Measurements from ENCODE around the gene FOXG1. TPM values are rescaled to one million over a fixed set of nuclear protein-coding genes. Genes with fewer than 3 reads are reported as not detected.

The FOXG1 gene
- total RNA-seq, 6 experiments from 2014 or later, result not detected

GRCh38 chr14:28776482-28777266, 10.1 kb downstream of the FOXG1 start:
- no peaks in the 10 kb centered on the region for H3K9me3 ChIP-seq
- intact Hi-C loops (cut with DNase I), result no loop called here
- no peaks in the 10 kb centered on the region for H3K36me3 ChIP-seq
- peaks cover 3 to 31% of the 10 kb centered on the region in 2 donors for H3K27me3 ChIP-seq
- TF ChIP-seq CTCF (IDR thresholded peaks at IDR 0.05), result no peak
- no peak for TF ChIP-seq POLR2A (IDR thresholded peaks at IDR 0.05)
- no peak for ATAC-seq
- no peak overlapping the region for H3K27ac ChIP-seq
- no peaks in the 10 kb centered on the region for H3K4me1 ChIP-seq
- no peak overlapping the region for H3K4me3 ChIP-seq
- 16% methylated on average over 3 of the region's 3 CpGs for WGBS (ENCODE audit: insufficient coverage, low coverage, low lambda C conversion rate, missing lambda C conversion rate)
- no peak for DNase-seq

DNA sequence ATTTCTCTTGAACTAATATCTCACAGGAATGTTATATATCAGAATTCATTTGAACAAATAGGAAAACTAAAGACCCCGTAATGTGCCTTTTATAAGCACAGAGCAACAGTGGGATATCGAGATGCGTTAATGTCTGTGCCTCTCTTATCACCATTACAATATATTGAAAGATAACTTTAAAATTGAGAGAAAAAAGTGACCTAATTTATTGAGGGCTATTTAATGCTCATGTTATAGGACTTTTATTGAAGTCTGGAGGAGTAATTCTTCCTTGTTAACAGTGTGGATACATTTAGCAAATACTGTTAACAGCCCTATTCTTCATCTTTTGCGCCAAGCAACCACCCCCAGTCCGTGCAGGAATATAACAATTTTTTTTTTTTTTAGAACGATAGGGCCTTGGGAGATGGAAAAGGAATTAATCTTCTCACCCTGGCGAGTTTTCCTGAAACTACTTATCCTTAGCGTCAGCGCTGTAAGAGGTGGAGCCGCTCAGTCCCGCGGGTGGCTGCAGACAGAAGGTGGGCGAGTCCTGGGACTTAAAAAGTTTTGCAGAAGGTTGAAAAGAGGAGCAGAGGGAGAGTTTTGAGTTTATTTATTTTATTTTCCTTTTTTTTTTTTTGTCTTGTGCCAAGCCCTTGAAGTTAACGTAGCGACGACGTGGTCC, 11.0 kb downstream of the FOXG1 start:
- peaks cover 3 to 26% of the 10 kb centered on the region in 2 donors for H3K27me3 ChIP-seq
- TF ChIP-seq CTCF (IDR thresholded peaks at IDR 0.05) (no peak), POLR2A (IDR thresholded peaks at IDR 0.05) (no peak)
- intact Hi-C loops (cut with DNase I), result no loop called here
- no peak overlapping the region for H3K27ac ChIP-seq
- no peak for ATAC-seq
- H3K36me3 ChIP-seq, result no peaks in the 10 kb centered on the region
- H3K9me3 ChIP-seq, result no peaks in the 10 kb centered on the region
- 6% methylated on average over 17 of the region's 17 CpGs for WGBS (ENCODE audit: insufficient coverage, low coverage, low lambda C conversion rate, missing lambda C conversion rate)
- no peaks in the 10 kb centered on the region for H3K4me1 ChIP-seq
- no peak overlapping the region for H3K4me3 ChIP-seq
- no peak for DNase-seq

GRCh38 chr14:28778138-28779117, 11.8 kb downstream of the FOXG1 start:
- H3K27ac ChIP-seq, result no peak overlapping the region
- no peak for TF ChIP-seq POLR2A (IDR thresholded peaks at IDR 0.05)
- TF ChIP-seq CTCF (IDR thresholded peaks at IDR 0.05), result no peak
- no peak overlapping the region for H3K4me3 ChIP-seq
- DNase-seq, result no peak
- no peaks in the 10 kb centered on the region for H3K36me3 ChIP-seq
- H3K9me3 ChIP-seq, result no peaks in the 10 kb centered on the region
- intact Hi-C loops (cut with DNase I), result no loop called here
- H3K27me3 ChIP-seq, result peaks cover 0 to 28% of the 10 kb centered on the region in 2 donors
- WGBS (ENCODE audit: insufficient coverage, low coverage, low lambda C conversion rate, missing lambda C conversion rate), result 4% methylated on average over 28 of the region's 28 CpGs
- no peaks in the 10 kb centered on the region for H3K4me1 ChIP-seq
- no peak for ATAC-seq

DNA sequence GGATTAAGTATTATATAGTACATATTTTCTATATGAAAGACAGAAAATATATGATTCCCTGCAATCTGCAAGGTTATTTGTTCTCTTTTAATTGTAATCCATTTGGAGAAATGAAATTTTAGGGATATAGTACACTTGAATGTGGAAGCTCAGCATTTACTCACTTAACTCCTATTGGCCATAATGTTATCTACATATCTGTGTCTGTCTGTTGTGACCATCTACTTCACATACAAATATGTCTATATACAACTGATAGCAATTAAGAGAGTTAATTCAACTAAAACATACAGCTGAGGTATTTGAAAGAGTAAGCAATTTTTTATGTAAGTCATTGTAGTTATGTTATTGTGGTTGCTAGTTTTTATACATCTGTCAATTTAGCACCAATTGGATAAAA, 12.9 kb downstream of the FOXG1 start:
- intact Hi-C loops (cut with DNase I), result no loop called here
- no peak for DNase-seq
- H3K9me3 ChIP-seq, result no peaks in the 10 kb centered on the region
- no peaks in the 10 kb centered on the region for H3K36me3 ChIP-seq
- no peak for ATAC-seq
- no peak overlapping the region for H3K27ac ChIP-seq
- no peak for TF ChIP-seq POLR2A (IDR thresholded peaks at IDR 0.05)
- no peak for TF ChIP-seq CTCF (IDR thresholded peaks at IDR 0.05)
- H3K4me1 ChIP-seq, result no peaks in the 10 kb centered on the region
- peaks cover 0 to 21% of the 10 kb centered on the region in 2 donors for H3K27me3 ChIP-seq
- no peak overlapping the region for H3K4me3 ChIP-seq
